CD4-positive, alpha-beta T cell treated with Interleukin-6 at 100 ng/mL for 8 hours (primary cell): ENCODE measurements around the gene CEACAM21.
"Not testable (repeated sequence)": the region's sequence is repeated elsewhere in the genome, so short reads cannot be mapped to it uniquely, and the experiment has no call there.

Experiments used
- DNase-seq: peaks from one replicate; pipeline ENCODE4 v3.0.0-alpha.2; 2020; ENCODE audit warnings: mixed read lengths, low spot score

Gene CEACAM21

DNA sequence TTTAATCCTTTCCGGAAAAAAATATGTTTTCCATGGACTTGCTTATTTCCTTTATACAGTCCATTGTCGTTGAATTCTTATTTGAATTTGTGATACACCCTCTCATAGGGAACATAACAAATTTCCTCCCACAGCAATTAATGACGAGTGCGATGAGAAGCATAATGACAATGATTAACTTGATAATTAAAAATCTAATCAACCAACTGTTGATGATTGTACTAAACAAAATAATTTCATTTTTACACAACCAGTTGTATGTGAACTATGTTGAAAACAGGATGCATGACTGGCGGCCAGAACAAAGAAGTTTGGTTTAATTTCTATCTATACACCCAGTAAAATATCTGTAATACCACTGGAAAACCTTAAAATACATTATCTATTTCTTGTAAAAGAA, 26.1 kb upstream of the CEACAM21 start:
- DNase-seq = no peak

DNA sequence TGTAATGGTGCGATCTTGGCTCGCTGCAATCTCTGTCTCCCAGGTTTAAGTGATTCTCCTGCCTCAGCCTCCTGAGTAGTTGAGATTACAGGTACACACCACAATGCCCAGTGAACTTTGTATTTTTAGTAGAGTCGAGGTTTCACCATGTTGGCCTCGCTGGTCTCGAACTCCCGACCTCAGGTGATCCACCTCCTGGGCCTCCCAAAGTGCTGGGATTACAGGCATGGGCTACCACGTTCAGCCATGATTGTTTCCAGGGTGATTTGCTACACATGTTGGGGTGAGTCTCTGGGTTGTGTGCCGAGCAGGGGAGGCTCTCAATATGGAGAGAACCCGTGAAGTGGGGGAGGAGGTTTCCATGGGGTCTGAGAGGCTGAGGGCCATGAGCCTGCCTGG, 24.8 kb upstream of the CEACAM21 start:
- DNase-seq = no peak

DNA sequence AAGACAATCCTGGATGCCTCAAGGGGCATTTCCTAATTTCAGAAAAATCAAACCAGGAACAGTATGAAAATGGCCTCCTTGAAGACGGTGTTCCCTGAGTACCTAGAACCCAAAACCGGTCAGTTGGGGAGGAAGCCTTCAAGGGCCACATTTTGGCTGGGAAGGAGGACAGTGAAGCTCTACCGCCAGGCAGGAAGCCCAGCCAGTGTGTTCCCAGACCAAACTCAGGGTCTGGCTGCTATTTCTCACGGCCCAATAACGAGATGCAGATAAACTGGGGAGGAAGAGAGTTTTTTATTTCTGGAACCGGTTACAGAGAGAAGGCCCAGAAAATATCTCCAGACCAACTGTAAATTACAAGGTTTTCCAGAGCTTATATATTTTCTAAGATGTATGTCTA, 24.3 kb upstream of the CEACAM21 start:
- DNase-seq = no peak

DNA sequence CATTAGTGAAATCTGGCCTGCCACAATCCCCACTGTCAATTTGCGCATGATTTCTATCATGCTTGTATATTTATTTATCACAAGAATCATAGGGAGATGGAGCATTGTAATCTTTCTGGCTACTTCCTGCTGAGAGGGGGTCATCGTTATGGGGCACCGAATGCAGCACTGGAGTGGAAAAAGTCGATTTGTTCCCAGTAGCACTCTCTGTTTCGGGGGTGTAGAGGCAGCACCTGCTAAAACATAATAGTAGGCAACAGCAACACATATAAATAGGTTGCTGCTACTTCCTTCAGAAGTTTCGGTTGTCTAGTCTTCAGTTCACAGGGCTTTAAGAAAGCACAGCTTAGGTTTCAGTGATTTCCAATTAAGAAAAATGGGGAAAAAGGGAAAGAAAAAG, 23.4 kb upstream of the CEACAM21 start:
- DNase-seq = no peak

DNA sequence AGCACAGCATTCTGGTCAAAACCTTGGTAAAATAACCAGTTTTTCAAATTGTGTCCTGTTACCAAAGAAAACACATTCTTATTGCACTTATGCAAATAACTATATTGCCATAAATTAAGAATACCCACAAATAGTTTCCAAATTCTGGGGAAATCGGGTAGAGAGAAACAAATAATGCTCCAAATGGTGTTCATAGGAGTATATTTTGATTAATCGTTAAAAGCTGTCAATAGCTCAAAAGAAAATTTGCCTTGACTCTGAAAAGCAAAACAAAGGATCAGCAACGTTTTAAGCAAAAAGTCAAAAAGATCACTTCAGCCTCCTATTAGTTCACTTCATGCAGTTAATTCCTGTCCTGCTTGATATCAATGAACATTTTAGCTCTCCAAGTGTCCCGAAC, 22.2 kb upstream of the CEACAM21 start:
- no peak for DNase-seq

DNA sequence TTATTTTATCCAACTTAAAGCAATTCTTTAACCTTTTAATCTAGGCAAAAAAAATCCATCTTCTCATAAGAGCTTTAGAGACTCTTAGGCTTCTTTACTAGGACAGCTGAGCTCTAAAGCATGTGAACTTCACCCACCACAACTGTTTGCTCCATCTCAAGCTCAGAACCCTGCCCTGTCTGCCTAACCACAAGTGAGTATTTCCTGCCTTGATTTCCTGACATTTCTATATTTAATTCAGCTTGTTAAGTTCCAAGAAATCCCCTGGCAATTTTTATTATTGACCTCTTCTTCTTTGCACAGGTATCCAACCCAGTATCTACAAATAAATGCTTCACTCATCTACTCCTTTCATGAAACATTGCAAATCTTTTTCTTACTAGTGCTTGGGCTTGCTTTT, 21.1 kb upstream of the CEACAM21 start:
- DNase-seq = peak; percentile 71

DNA sequence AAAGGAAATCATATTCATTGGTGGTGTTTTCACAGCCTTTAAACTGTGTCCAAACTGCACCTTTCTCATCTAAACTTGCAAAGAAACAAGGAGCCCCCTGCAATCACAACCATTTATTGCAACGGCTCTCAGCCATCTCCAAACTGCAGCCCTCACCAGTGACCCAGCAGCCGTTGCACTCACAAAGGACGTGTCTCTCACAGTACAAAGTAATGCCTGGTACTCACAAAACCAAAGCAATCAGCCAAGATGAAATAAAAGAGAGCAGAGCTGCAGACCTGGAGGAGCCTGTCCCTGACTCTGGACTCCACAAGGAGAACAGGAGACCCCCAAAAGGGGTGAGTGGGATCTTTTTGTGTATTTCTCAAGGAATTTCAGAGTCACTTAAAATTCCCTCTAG, 20.2 kb upstream of the CEACAM21 start:
- DNase-seq = no peak

DNA sequence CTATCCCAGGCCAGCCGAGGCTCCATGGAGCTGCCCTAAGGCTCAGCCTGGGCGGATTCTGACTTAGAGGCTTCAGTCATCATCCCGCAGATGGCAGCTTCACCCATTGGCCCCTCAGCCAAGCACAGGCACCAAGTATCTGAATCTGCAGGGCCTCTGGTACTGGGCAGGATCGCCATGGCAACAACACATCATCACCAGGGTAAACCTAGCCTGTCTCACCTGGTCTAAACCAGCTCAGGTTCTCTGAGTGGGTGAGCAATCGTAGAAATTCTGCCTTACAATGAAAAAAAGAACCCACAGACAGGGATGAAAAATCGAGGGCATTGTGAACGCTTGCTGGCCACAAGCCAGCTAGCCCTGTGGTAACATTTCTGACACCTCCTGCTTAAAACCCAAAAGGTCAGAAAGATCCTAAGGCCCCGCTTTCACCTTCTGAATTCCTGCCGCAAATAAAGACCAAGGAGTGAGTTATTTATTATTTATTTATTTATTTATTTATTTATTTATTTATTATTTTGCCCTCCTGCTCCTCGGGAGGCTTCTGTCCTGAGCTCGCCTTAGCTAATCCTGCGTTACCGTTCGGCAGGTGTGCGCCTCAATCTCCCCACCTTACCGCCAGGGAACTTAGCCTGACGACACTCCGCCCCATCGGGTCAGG, 12.0 kb upstream of the CEACAM21 start:
- peak; percentile 58 for DNase-seq

DNA sequence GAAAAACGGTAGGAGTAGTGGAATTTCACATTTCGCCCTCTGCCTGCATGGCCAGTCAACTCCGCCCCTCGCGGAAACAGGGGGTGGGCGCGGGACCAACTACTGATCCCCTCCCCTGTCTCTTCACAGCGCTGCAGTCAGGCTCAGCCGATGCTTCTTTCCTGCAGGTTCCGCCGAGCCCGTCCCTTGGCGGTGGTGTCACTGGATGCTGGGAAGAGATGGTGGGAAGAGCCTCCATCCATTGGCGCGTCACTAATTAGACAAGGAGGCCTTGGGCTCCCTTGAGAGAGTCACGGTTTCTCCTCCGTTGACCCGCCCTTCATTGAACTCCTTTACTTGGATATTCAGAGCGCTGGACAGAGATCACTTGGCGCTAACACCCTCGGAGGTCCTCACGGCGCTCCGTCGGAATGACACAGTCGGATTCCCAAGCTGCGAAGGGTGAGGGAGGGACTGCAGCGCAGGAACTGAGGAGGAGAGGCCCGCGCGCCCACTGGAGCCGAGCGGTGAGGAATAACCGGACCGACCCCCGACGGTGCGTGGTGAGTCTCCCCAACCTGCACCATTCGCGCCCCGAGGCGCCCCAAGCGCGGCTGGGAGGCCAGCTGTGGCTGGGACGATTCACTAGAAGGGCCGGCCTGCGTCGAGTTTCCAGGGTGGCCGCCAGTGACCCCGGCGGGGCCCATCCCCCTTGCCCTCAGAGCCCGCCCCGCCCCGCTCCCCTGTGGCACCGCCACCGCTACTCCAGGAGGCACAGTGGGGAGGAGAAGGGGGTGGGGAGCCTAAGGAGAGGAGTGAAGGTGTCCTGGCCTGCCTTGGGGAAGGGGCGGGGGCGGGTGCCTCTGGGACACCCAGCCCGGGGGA, 11.2 kb upstream of the CEACAM21 start:
- no peak for DNase-seq

DNA sequence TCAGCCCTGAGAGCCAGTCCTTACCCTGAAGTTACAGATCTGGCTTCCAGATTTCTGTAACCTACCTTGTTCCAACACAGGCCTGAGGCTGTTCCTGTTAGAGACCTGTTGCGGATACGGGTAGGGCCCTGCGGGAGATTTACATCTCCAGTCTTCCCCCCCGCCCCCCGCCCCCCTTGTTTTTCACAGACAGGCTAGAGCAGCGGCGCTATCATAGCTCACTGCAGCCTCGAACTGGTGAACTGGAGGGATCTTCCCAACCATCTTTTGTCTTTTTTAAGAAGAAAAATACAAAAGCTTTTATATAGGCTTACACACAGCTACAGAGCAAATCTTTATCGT, 10.6 kb upstream of the CEACAM21 start:
- no peak for DNase-seq

DNA sequence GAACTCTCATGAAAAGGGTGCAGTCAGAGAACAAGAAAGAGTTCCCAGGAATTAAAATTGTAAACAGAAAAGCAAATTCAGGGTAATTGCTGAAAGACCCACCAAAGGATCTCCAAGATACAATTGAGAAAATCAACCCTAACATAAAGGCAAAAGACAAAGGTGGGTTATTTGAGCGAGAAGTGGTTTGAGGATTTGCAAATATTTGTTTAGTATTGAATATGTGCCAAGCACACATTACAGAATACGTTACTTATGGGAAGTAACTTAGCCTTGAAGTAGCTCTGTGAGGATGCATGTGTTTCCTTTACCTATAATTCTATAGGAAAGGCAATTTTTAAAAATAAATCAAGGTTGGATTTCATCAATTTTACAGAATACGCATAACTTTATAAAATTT, 10.0 kb upstream of the CEACAM21 start:
- DNase-seq = no peak

DNA sequence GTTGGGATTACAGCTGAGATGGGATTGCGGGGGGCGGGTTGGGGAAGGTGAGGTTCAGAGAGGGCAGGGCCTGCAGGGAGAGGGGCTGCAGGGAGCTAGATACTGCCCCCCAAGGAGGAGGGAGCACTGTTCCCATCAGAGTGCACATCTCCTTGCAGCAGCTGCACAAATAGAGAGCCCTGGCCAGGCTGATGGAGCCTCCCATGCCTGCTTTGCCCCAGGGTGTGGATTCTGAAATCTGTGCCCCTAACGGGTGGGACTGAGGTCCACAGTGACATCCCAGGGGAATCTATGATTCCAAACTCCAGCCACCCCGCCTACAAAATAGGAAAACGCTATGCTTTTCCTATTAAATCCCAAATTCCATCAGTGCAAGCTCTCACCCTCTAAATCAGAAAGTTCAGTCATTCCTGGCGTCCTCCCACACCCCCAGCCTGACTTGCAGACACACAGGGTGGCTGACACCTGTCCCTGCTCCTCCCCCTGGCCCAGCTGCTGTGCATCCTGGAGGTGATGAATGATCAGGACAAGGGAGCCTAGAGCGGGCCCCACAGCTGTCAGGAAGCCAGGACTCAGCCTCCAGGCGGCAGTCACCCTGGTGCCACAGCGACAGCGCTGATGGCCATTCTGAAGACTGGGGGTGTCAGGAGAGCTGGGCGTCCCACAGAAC, 6.3 kb upstream of the CEACAM21 start:
- DNase-seq = no peak

DNA sequence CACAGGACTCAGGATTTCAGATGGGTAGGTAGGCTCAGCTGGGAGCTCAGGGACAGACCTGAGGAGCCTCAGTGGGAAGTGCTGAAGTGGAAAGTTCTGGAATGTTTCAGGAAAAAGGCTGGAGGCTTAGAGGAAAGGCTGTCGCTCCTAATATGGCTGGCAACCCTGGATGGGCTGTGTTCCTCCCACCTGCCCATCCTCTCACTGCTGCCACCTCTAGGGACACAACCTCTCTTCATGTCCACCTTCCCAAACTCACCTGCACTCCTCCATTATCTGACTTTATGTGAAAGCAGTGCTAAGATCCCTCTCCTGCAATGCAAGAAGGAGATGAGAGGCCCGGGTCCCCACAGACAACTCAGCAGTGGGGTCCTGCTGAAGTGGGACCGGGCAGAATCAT, 5.8 kb upstream of the CEACAM21 start:
- no peak for DNase-seq

DNA sequence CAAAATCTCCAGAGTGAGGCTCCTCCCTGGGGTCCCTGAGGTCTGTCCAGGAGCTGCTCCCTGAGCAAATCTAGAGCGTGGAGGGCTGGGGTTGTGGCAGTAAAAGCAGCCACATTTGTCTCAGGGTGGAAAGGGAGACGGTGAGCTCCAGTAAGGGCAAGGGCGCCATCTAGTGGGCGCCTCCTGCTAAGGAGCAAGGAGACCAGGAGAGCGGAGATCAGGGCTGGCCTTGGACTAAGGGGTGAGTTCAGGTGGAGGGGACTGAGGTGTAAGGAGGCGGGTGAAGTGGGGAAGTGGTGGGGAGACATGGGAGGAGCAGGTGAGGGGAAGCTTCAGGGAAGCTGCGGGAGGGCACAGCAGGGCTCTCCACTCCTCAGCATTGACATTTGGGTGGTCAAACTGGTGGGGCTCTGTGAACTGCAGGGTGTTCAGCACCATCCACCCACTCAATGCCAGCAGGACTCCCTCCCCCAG, 5.3 kb upstream of the CEACAM21 start:
- peak; percentile 83 for DNase-seq

DNA sequence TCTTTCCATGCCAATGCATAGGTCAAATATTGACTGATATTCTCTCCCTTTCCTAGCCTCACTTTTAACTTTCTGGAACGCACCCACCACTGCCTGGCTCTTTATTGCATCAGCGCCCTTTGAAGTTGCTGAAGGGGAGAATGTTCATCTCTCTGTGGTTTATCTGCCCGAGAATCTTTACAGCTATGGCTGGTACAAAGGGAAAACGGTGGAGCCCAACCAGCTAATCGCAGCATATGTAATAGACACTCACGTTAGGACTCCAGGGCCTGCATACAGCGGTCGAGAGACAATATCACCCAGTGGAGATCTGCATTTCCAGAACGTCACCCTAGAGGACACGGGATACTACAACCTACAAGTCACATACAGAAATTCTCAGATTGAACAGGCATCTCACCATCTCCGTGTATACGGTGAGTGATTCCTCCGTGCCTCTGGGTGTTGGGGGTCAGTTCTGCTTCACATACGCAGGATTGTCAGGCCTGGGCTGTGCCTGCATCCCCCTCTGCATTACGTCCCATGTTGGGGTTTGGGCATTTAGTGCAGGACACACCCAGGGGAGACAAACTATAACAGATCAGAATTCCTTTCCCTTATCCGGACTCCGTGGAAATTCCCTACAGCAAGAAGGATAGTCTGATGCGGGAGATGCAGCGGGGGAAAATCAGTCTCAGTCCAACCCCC, 1.3 kb downstream of the CEACAM21 start:
- no peak for DNase-seq

DNA sequence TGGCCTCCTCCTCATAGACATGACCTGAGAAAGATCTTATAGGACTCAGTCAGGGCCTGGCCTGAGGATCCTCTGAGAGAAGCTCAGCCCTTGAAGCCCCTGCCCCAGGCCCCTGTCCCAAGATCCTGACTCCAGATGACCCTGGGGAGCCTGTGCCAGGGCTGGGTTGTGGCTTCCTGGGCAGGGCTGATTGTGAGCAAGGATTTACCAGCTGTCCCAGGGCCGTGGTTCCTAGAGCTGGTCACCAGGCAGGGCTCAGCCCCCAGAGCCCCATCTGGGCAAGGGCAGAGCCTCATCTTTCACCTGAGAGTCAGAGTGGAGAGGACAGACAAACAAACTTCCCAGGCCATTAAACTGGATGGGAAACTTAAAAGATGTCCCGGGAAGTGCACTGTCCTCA, 1.9 kb downstream of the CEACAM21 start:
- no peak for DNase-seq

DNA sequence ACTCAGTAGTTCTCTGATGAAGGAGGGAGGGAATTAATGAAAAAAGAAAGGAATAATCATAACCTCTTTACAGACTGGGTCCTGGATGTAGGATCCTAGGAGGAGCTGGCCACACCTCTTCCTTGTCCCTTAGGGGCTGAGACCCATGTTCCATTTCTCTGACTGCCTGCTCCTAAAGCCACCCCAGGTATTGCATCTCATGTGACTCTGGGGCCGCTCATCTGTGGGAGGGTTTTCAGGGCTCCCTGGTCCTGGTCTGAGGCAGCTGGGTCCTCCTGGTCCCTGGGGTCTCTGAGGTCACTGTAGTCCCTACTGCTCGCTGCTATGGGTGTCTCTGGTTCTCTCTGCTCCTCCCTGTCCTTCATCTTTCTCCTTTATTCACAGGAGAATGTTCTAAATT, 2.9 kb downstream of the CEACAM21 start:
- DNase-seq = no peak

DNA sequence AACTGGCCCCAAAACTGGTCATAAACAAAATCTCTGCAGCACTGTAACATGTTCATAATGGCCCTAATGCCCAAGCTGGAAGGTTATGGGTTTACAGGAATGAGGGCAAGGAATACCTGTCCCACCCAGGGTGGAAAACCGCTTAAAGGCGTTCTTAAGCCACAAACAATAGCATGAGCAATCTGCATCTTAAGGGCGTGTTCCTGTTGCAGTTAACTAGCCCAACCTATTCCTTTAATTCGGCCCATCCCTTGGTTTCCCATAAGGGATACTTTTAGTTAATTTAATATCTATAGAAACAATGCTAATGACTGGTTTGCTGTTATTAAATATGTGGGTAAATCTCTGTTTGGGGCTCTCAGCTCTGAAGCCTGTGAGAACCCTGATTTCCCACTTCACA, 5.1 kb downstream of the CEACAM21 start:
- DNase-seq = not testable (repeated sequence)

DNA sequence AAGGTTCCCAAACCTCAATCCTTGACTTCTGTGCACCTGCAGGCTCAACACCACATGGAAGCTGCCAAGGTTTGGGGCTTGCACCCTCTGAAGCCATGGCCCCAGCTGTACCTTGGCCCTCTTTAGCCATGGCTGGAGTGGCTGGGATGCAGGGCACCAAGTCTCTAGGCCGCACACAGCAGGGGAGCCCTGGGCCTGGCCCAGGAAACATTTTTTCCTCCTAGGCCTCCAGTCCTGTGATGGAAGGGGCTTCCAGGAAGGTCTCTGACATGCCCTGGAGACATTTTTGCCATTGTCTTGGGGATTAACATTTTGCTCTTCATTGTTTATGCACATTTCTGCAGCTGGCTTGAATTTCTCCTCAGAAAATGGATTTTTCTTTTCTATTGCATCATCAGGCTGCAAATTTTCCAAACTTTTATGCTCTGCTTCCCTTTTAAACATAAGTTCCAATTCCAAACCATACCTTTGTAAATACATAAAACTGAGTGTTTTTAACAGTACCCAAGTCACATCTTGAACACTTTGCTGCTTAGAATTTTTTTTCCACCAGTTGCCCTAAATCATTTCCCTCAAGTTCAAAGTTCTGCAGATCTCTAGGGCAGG, 6.7 kb downstream of the CEACAM21 start:
- not testable (repeated sequence) for DNase-seq

DNA sequence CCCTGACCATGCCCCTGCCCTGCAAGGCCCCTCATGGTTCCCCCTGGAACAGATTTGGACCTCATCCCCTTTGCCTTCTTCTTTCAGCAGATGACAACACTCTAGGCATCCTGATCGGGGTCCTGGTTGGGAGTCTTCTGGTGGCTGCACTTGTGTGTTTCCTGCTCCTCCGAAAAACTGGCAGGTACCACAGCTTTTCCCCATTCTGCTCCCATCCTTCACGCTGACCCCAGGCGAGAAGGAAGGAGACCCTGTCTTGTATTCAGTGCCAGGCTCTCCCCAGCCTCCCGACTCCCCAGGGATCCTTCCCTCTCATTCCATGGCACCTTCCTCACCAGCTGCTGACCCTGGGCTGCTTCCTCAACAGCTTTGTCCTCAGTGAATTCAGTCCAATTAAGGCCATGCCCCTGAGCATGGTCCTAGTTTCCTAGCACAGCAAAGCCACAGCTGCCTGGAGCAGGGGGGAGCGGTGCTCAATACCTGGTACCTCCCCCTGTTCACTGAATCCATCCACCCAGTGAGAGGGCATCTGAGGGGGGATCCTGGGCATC, 8.4 kb downstream of the CEACAM21 start:
- no peak for DNase-seq

DNA sequence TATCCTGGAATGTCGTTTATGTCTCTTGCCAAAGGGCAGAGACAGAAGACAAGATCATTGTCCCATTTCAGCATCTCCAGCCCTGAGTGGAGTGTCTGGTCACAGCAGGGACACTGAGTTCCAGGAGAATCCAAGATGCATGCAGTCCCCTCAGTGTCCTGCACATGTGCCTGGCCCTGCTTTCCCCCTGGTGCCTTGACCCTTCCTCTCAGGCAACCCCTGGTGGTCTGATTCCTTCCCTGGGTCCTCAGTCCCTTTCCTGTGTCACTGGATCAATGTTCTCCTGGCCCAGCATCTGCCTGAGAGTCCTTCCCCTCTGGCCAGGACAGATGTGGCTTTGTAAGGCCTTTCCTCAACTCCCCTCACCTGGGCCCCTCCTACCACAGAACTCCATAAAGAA, 9.0 kb downstream of the CEACAM21 start:
- DNase-seq = no peak

DNA sequence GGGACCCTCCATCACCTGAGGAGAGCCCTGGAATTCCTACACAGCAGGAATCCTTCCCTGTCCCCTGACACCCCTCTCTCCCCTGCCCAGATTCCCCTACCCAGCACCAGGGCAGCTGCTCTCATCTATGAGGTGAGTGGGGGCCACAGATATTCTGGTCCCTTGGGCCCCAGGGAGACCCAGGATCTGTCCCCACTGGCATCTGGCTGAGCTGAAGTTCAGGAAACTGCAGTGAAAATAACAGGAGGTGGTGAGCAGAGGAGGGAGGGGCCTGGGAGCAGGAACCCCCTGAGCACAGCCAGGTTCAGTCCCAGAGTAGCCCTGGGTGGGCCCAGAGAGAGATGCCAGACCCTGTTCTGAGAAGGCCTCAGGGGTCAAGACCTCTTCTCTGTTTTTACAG, 10.1 kb downstream of the CEACAM21 start:
- DNase-seq = no peak
